Measurements from ENCODE around the gene PLK3.
"Not testable (repeated sequence)": the region's sequence is repeated elsewhere in the genome, so short reads cannot be mapped to it uniquely, and the experiment has no call there.

Gene PLK3

GRCh38 chr1:44824392-44824791 lies 24.2 kb downstream of the PLK3 start:
- not testable (repeated sequence) for H3K36me3 ChIP-seq (ENCODE audit: insufficient read depth, low read length); H3K9me3 ChIP-seq (ENCODE audit: insufficient read depth, low read depth, low read length); H3K27me3 ChIP-seq (ENCODE audit: insufficient read depth, low read length); H3K9ac ChIP-seq (ENCODE audit: low read depth, low read length); H3K27ac ChIP-seq (ENCODE audit: low read depth, low read length); H3K4me3 ChIP-seq (ENCODE audit: low read length); H3K4me1 ChIP-seq (ENCODE audit: insufficient read depth, low read length)
- WGBS: 92% methylated on average over 6 of the region's 6 CpGs

- peaks cover 5% of the 10 kb centered on the region; the same call in 1 of the 2 replicates for H3K4me1 ChIP-seq (ENCODE audit: insufficient read depth, low read length)
- WGBS: 83% methylated on average over 24 of the region's 24 CpGs
- no peak overlapping the region for H3K4me3 ChIP-seq (ENCODE audit: low read length)
- H3K27ac ChIP-seq (ENCODE audit: low read depth, low read length): no peak overlapping the region
- H3K9ac ChIP-seq (ENCODE audit: low read depth, low read length): no peak overlapping the region
- H3K9me3 ChIP-seq (ENCODE audit: insufficient read depth, low read depth, low read length): no peaks in the 10 kb centered on the region
- no peaks in the 10 kb centered on the region for H3K36me3 ChIP-seq (ENCODE audit: insufficient read depth, low read length)
- H3K27me3 ChIP-seq (ENCODE audit: insufficient read depth, low read length): no peaks in the 10 kb centered on the region
Measured at GRCh38 chr1:44826375-44827196, 26.4 kb downstream of the PLK3 start.

DNA sequence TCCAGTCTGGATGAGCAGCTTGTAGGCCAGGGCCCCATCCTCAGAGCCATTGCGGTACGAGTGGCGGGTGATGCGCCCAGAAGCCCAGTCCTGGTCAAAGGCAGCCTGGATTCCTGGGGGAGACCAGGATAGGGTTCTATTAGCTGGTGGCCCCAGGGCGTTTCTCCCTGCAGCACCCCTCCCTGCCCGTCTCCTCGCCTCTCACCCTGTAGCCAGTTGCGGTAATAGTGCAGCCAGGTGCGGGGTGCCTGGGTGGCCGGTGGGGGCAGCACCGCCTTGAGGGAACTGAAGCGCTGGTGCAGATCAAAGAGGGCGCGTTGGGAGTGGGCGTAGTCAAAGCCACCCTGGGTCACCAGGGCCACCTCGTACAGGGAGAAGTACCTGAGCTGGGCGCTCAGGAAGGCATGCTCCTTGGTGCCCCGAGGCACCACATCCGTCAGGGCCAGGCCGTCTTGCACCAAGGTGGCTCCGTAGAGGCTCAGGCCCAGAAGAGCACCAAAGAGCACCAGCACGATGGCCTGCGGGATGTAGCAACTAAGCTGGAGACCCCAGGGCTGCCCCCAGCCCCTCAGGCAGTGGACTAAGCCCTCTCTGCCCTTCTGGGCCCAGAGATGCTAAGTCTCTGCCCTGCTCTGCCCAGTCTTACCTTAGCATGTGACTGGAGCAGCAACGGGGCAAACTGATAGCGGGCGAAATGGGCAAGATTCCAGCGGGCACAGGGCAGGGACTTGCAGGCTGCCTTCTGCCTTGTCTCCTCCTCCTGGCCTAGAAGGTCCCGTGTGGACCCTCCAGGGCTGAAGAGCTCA lies 27.2 kb downstream of the PLK3 start:
- H3K27me3 ChIP-seq (ENCODE audit: insufficient read depth, low read length): no peaks in the 10 kb centered on the region
- H3K9ac ChIP-seq (ENCODE audit: low read depth, low read length): no peak overlapping the region
- no peak overlapping the region for H3K4me3 ChIP-seq (ENCODE audit: low read length)
- no peaks in the 10 kb centered on the region for H3K9me3 ChIP-seq (ENCODE audit: insufficient read depth, low read depth, low read length)
- 93% methylated on average over 28 of the region's 28 CpGs for WGBS
- no peaks in the 10 kb centered on the region for H3K36me3 ChIP-seq (ENCODE audit: insufficient read depth, low read length)
- peaks cover 11% of the 10 kb centered on the region; the same call in 1 of the 2 replicates for H3K4me1 ChIP-seq (ENCODE audit: insufficient read depth, low read length)
- H3K27ac ChIP-seq (ENCODE audit: low read depth, low read length): no peak overlapping the region

GRCh38 chr1:44828003-44828651 lies 27.9 kb downstream of the PLK3 start:
- Histone ChIP-seq H3K27ac (ENCODE audit: low read depth, low read length) (no peak overlapping the region), H3K9me3 (ENCODE audit: insufficient read depth, low read depth, low read length) (no peaks in the 10 kb centered on the region), H3K9ac (ENCODE audit: low read depth, low read length) (no peak overlapping the region), H3K4me3 (ENCODE audit: low read length) (no peak overlapping the region), H3K27me3 (ENCODE audit: insufficient read depth, low read length) (no peaks in the 10 kb centered on the region), H3K4me1 (ENCODE audit: insufficient read depth, low read length) (peaks cover 11% of the 10 kb centered on the region; the same call in 1 of the 2 replicates), H3K36me3 (ENCODE audit: insufficient read depth, low read length) (no peaks in the 10 kb centered on the region)
- 93% methylated on average over 21 of the region's 21 CpGs for WGBS

- no peak overlapping the region for H3K4me3 ChIP-seq (ENCODE audit: low read length)
- no peak overlapping the region for H3K27ac ChIP-seq (ENCODE audit: low read depth, low read length)
- H3K9me3 ChIP-seq (ENCODE audit: insufficient read depth, low read depth, low read length): no peaks in the 10 kb centered on the region
- H3K27me3 ChIP-seq (ENCODE audit: insufficient read depth, low read length): no peaks in the 10 kb centered on the region
- 95% methylated on average over 15 of the region's 15 CpGs for WGBS
- peaks cover 11% of the 10 kb centered on the region; the same call in 1 of the 2 replicates for H3K4me1 ChIP-seq (ENCODE audit: insufficient read depth, low read length)
- no peak overlapping the region for H3K9ac ChIP-seq (ENCODE audit: low read depth, low read length)
- no peaks in the 10 kb centered on the region for H3K36me3 ChIP-seq (ENCODE audit: insufficient read depth, low read length)
Measured at GRCh38 chr1:44828841-44829440, 28.8 kb downstream of the PLK3 start.

GRCh38 chr1:44829506-44830384 lies 29.6 kb downstream of the PLK3 start:
- no peaks in the 10 kb centered on the region for H3K27me3 ChIP-seq (ENCODE audit: insufficient read depth, low read length)
- no peak overlapping the region for H3K4me3 ChIP-seq (ENCODE audit: low read length)
- 88% methylated on average over 12 of the region's 12 CpGs for WGBS
- H3K27ac ChIP-seq (ENCODE audit: low read depth, low read length): no peak overlapping the region
- H3K36me3 ChIP-seq (ENCODE audit: insufficient read depth, low read length): no peaks in the 10 kb centered on the region
- no peaks in the 10 kb centered on the region for H3K9me3 ChIP-seq (ENCODE audit: insufficient read depth, low read depth, low read length)
- H3K9ac ChIP-seq (ENCODE audit: low read depth, low read length): no peak overlapping the region
- peaks cover 11% of the 10 kb centered on the region; the same call in 1 of the 2 replicates for H3K4me1 ChIP-seq (ENCODE audit: insufficient read depth, low read length)

DNA sequence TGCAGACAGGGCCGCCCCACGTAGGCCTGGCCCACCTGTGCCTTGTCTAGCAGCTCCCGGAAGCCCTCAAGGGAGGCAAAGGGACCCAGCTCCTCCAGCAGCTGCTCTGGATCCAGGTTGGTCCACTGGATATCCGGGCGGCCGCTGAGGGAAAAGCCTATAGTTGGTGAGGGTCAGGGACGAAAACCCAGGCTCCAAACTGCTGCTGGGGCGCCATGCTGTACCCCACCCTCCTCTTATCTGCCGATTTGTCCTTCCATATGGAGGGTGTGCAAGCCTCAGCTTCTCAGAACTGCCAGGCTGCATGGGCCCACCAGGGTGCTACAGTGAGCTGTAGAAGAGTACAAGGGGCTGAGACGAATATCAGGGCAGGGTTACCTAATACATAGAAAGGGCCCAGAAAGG lies 30.7 kb downstream of the PLK3 start:
- Histone ChIP-seq H3K4me3 (ENCODE audit: low read length) (no peak overlapping the region), H3K36me3 (ENCODE audit: insufficient read depth, low read length) (no peaks in the 10 kb centered on the region), H3K27ac (ENCODE audit: low read depth, low read length) (no peak overlapping the region), H3K27me3 (ENCODE audit: insufficient read depth, low read length) (no peaks in the 10 kb centered on the region), H3K9ac (ENCODE audit: low read depth, low read length) (no peak overlapping the region), H3K9me3 (ENCODE audit: insufficient read depth, low read depth, low read length) (no peaks in the 10 kb centered on the region), H3K4me1 (ENCODE audit: insufficient read depth, low read length) (peaks cover 11% of the 10 kb centered on the region; the same call in 1 of the 2 replicates)
- WGBS: 87% methylated on average over 10 of the region's 10 CpGs

DNA sequence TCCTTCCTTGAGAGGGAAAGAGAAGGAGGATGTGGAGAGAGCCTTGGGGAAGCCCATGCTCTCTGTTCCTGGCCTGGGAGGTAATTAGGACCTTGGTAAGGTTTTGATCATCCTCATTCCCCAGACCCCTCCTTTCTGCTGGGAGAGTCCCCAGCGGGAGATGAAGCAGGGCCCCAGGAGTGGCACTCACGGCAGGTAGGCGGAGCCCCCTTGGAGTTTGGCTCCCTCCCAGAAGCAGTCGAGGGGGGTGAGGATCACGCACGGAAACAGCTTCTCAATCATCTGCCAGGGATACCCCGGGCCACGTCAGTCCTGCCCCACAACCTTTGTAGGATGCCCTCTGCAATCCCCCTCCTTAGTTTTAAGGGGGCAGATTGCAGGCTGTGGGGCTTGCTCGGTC lies 31.3 kb downstream of the PLK3 start:
- no peaks in the 10 kb centered on the region for H3K36me3 ChIP-seq (ENCODE audit: insufficient read depth, low read length)
- H3K4me3 ChIP-seq (ENCODE audit: low read length): no peak overlapping the region
- no peak overlapping the region for H3K27ac ChIP-seq (ENCODE audit: low read depth, low read length)
- H3K4me1 ChIP-seq (ENCODE audit: insufficient read depth, low read length): peaks cover 11% of the 10 kb centered on the region; the same call in 1 of the 2 replicates
- WGBS: 58% methylated on average over 9 of the region's 9 CpGs
- no peak overlapping the region for H3K9ac ChIP-seq (ENCODE audit: low read depth, low read length)
- no peaks in the 10 kb centered on the region for H3K9me3 ChIP-seq (ENCODE audit: insufficient read depth, low read depth, low read length)
- no peaks in the 10 kb centered on the region for H3K27me3 ChIP-seq (ENCODE audit: insufficient read depth, low read length)

DNA sequence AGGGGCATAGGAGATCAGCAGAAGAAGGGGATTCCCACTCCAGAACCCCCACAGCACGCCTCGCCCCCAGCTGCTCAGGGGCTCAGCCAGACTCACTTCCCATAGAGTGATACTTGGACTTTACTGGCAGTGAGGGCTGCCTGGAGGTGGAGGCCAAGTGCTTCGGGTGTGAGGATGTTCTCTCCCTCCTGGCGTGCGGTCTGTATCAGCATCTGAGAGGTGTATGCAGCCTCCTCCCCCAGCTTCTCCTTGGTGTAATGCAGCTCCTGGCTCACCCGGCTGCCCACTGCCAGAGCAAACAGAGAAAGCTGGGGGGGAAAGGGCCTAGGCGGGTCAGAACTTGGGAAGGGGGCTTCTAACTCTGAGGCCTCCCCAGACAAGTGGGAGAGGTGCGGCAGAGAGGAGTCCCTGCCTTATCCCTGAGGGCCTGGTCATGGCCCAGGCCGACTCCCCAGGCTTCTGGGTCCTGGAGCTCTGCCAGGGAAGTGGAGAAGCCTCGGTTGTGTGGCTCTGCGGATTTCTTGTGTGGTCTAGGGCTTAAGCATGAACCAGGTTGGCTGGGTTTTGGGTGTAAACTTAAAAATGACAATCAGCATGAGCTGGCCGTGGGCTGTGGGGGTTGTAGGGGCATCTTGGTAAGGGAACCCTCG lies 32.0 kb downstream of the PLK3 start:
- H3K9me3 ChIP-seq (ENCODE audit: insufficient read depth, low read depth, low read length): no peaks in the 10 kb centered on the region
- H3K36me3 ChIP-seq (ENCODE audit: insufficient read depth, low read length): no peaks in the 10 kb centered on the region
- no peak overlapping the region for H3K4me3 ChIP-seq (ENCODE audit: low read length)
- H3K27me3 ChIP-seq (ENCODE audit: insufficient read depth, low read length): no peaks in the 10 kb centered on the region
- no peak overlapping the region for H3K27ac ChIP-seq (ENCODE audit: low read depth, low read length)
- 78% methylated on average over 11 of the region's 13 CpGs for WGBS
- H3K9ac ChIP-seq (ENCODE audit: low read depth, low read length): no peak overlapping the region
- H3K4me1 ChIP-seq (ENCODE audit: insufficient read depth, low read length): peaks cover 11% of the 10 kb centered on the region; the same call in 1 of the 2 replicates

- Histone ChIP-seq H3K27me3 (ENCODE audit: insufficient read depth, low read length) (no peaks in the 10 kb centered on the region), H3K4me3 (ENCODE audit: low read length) (no peak overlapping the region), H3K9me3 (ENCODE audit: insufficient read depth, low read depth, low read length) (no peaks in the 10 kb centered on the region), H3K9ac (ENCODE audit: low read depth, low read length) (no peak overlapping the region), H3K4me1 (ENCODE audit: insufficient read depth, low read length) (peaks cover 11% of the 10 kb centered on the region; the same call in 1 of the 2 replicates), H3K27ac (ENCODE audit: low read depth, low read length) (no peak overlapping the region), H3K36me3 (ENCODE audit: insufficient read depth, low read length) (no peaks in the 10 kb centered on the region)
- WGBS: 89% methylated on average over 7 of the region's 7 CpGs
Measured at GRCh38 chr1:44834328-44834727, 34.2 kb downstream of the PLK3 start.

All from HUES64 (cell line).